ENCODE results near the gene ACP2. TPM values are rescaled to one million over a fixed set of nuclear protein-coding genes. Genes with fewer than 3 reads are reported as not detected.
A peak's percentile ranks its signal among the peaks of the same experiment; 100 is the strongest.

The ACP2 gene
- total RNA-seq, 4 donors from 2014 or later, result 22.9 to 28.0 (median 24.6) TPM

- Histone ChIP-seq H3K4me1 (no peaks in the 10 kb centered on the region), H3K27me3 (no peaks in the 10 kb centered on the region), H3K27ac (no peak overlapping the region), H3K36me3 (peaks cover 100% of the 10 kb centered on the region), H3K9me3 (no peaks in the 10 kb centered on the region), H3K4me3 (no peak overlapping the region)
- no peak for TF ChIP-seq POLR2A (IDR thresholded peaks at IDR 0.05)
- TF ChIP-seq EP300 (IDR thresholded peaks at IDR 0.05), result no peak
- TF ChIP-seq POLR2AphosphoS5 (IDR thresholded peaks at IDR 0.05), result no peak
- no peak for TF ChIP-seq CTCF (IDR thresholded peaks at IDR 0.05)
- DNase-seq (ENCODE audit: low spot score in 2 of 2), result no peak
- WGBS, result 87% methylated on average over 13 of the region's 13 CpGs
Observed at GRCh38 chr11:47285969-47286770, 37.6 kb upstream of the ACP2 start.

GRCh38 chr11:47284151-47284550 lies 35.5 kb upstream of the ACP2 start:
- no peaks in the 10 kb centered on the region for H3K4me1 ChIP-seq
- peaks cover 98% of the 10 kb centered on the region for H3K36me3 ChIP-seq
- TF ChIP-seq CTCF (IDR thresholded peaks at IDR 0.05) (no peak), EP300 (IDR thresholded peaks at IDR 0.05) (no peak), POLR2AphosphoS5 (IDR thresholded peaks at IDR 0.05) (no peak), POLR2A (IDR thresholded peaks at IDR 0.05) (no peak)
- 94% methylated on average over 4 of the region's 4 CpGs for WGBS
- no peaks in the 10 kb centered on the region for H3K9me3 ChIP-seq
- no peak overlapping the region for H3K4me3 ChIP-seq
- DNase-seq (ENCODE audit: low spot score in 2 of 2), result no peak
- H3K27ac ChIP-seq, result no peak overlapping the region
- H3K27me3 ChIP-seq, result no peaks in the 10 kb centered on the region

GRCh38 chr11:47282462-47282861 lies 33.8 kb upstream of the ACP2 start:
- TF ChIP-seq CTCF (IDR thresholded peaks at IDR 0.05), result no peak
- TF ChIP-seq POLR2AphosphoS5 (IDR thresholded peaks at IDR 0.05), result no peak
- TF ChIP-seq POLR2A (IDR thresholded peaks at IDR 0.05), result no peak
- no peak for TF ChIP-seq EP300 (IDR thresholded peaks at IDR 0.05)
- Histone ChIP-seq H3K27me3 (no peaks in the 10 kb centered on the region), H3K4me3 (no peak overlapping the region), H3K4me1 (no peaks in the 10 kb centered on the region), H3K9me3 (no peaks in the 10 kb centered on the region), H3K36me3 (peaks cover 97% of the 10 kb centered on the region), H3K27ac (no peak overlapping the region)
- no peak for DNase-seq (ENCODE audit: low spot score in 2 of 2)
- 95% methylated on average over 7 of the region's 7 CpGs for WGBS

- no peaks in the 10 kb centered on the region for H3K9me3 ChIP-seq
- H3K36me3 ChIP-seq, result peaks cover 97% of the 10 kb centered on the region
- 77% methylated on average over 5 of the region's 5 CpGs for WGBS
- H3K4me1 ChIP-seq, result no peaks in the 10 kb centered on the region
- H3K27me3 ChIP-seq, result no peaks in the 10 kb centered on the region
- H3K27ac ChIP-seq, result no peak overlapping the region
- no peak overlapping the region for H3K4me3 ChIP-seq
- peak; percentile 11 to 16 for DNase-seq (ENCODE audit: low spot score in 2 of 2)
- TF ChIP-seq EP300 (IDR thresholded peaks at IDR 0.05) (no peak), POLR2AphosphoS5 (IDR thresholded peaks at IDR 0.05) (no peak), CTCF (IDR thresholded peaks at IDR 0.05) (no peak), POLR2A (IDR thresholded peaks at IDR 0.05) (no peak)
Observed at GRCh38 chr11:47280860-47281259, 32.2 kb upstream of the ACP2 start.

DNA sequence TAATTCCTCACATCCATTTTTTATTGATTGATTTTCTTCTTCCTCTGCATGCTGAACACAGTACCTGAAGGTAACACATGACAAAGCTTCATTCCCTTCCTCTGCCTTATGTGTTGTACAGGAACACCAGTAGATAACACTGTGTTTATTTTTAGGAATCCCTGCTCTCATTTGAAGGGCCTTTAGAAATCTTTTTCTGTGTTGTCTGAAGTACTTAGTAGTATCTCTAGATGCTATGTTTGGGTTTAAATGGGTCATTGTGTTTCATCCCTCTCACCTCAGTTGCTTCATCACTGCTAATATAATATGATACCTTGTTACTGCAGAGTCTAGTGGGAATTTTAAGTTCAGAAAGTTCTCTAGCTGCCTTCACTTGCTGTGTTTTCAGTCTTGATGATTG lies 31.5 kb upstream of the ACP2 start:
- H3K27ac ChIP-seq, result no peak overlapping the region
- no peaks in the 10 kb centered on the region for H3K27me3 ChIP-seq
- TF ChIP-seq EP300 (IDR thresholded peaks at IDR 0.05) (no peak), POLR2A (IDR thresholded peaks at IDR 0.05) (no peak), POLR2AphosphoS5 (IDR thresholded peaks at IDR 0.05) (no peak), CTCF (IDR thresholded peaks at IDR 0.05) (no peak)
- peaks cover 97% of the 10 kb centered on the region for H3K36me3 ChIP-seq
- H3K4me3 ChIP-seq, result no peak overlapping the region
- no peak for DNase-seq (ENCODE audit: low spot score in 2 of 2)
- no peaks in the 10 kb centered on the region for H3K9me3 ChIP-seq
- H3K4me1 ChIP-seq, result no peaks in the 10 kb centered on the region
